GM19351 (cell line): ENCODE measurements around the gene ZP4.
A peak's percentile ranks its signal among the peaks of the same experiment; 100 is the strongest.
"Not testable (repeated sequence)": the region's sequence is repeated elsewhere in the genome, so short reads cannot be mapped to it uniquely, and the experiment has no call there.

Source experiments
- ATAC-seq: cut with Tn5 transposase; IDR thresholded peaks from one replicate; pipeline ENCODE4 v1.9.1; 2021; ENCODE audit warnings: mild to moderate bottlenecking, moderate library complexity; ENCODE audit not compliant: unreplicated experiment

ZP4 gene

DNA sequence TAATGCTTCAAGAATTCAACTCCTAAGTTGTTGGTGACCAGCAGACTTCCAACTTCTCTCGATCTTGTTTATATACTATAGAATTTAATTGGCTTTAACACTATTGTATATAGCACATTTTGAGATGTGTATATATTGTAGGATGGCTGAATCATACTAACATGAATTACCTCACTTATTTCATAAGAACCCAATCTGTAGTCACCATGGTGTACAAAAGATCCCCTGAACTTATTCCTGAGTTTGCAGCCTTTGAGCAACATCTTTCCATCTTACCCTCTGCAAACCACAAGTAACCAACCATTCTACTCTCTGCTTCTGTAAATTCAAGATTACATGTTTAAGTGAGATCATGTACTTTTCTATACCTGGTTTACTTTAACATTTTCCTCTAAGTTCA is 12.3 kb downstream of the ZP4 start:
- ATAC-seq: no peak

DNA sequence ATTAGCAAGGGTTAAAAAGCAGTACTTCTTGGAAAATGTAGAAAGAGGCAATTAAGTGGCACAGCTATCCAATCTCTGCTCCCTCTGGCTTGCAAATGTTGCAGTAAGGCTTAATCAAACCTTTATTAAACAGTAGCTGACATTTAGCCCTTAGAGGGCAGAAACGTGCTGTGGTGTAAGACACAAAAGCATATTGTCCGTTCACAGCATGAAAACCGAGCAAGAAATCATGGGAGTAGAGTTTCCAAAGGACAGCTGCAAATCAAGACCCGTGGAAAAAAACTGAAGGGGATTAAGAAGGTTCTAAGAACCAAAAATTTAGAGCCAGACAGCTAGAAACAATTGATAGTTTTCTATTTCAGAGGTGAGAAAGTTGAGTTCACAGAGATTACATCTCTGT is 13.1 kb downstream of the ZP4 start:
- no peak for ATAC-seq

DNA sequence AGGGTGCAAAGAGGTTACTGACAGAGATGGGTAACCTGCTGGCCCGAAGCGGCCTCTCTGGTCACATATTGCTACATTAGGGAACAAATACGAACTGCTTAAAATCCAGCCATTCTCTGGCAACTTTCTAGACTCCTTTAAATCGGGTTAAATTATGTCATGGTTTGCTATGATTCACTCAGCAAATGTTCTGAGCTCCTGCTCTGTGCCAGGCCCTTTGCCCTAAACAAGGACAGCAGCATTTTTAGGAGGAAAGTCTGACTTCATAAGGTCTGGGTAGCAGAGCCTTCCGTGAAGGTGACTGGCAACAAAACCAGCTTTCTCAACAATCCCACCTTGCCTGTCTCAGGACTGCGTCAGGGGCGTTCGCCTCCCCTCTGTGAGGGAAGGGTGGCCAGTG is 15.4 kb downstream of the ZP4 start:
- ATAC-seq: no peak

DNA sequence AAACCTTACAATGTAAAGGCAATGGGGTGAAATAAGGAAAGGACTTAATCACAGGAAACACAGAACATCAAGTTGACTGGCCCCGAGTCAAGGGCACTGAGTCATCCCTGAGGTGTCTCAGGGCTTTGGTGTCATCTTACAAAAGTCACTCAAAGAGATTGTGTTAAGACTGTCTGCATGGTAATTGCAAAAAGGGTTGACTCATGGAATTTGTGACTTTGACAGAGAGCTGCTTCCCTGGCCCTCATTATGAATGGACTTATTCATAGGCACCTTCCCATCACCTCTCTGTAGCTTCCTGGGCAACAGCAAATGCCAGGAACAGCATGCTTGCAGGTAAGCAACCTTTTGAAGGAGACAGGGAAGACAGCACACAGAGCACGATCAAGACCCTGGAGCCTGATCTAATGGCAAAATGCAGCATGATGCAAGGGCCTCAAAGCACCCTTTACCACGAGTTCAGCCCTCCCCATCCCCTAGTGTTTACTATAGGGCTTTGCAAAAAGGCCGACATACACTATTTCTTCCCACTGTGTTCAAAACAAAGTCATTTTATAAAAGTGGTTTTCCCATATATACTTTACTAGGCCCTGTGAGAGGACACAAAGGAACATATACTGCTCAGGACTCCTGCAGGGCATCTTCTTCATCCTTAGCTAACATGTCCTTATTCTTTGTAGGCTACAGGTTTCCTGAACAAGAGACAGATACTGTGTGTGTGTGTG is 17.1 kb downstream of the ZP4 start:
- no peak for ATAC-seq

DNA sequence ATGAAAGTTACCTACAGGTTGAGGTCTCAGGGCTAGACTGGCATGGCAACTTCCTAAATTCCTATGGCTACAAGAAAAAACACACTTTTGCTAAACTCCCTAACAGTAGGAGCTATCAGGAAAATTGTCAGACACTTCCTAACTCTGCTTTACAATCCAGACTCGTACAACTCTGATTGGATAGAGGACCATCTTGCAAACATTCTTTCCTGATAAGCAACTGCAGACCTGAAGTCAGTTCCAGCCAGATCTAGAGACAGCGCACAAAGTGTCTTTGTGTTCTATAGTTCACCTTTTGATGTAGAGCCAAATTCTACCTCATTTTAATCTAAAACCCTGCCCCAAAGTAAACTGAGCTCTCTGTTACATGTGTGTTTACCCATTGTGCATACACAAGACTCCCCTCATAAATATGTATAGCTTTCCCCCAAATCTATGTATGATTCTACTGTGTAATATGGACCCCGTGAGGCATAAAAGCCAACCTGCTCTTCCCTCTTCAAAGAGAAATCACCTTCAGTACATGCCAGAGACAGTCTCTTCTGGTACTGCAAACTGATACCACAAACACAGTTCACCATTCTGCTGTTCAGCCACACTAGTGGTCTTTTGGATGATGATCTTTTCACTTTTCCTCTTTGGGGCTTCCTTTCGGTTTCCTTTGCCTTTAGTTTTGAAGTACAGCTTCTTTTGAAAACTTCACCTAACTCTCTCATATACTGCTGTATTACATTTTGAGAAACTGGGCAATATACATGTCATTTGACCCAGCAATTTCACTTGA is 21.7 kb downstream of the ZP4 start:
- ATAC-seq: no peak

DNA sequence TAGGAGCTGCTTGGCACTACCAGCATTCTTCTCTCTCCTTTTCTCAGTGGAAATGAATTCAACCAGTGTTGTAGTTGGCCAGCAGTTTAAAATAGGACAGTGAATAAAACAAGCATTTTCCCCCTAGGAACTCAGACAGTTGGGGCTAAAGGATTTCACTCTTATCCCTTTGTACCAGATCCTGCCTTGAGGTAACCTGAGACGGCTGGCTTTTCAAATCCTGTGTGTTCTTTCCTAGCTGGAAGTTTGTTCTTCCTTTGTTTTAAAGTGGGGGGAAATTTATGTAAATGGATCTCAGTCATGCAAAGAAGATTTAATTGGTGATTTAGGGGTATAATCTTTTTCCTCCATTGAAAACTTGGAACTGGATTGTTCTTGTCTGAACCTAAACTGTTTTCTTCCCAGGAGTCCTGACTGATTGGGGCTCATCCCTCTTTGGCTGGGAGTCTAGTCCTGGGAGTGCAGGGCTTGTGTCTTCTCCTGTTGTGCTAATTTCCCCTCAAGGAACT is 23.3 kb downstream of the ZP4 start:
- ATAC-seq: no peak

DNA sequence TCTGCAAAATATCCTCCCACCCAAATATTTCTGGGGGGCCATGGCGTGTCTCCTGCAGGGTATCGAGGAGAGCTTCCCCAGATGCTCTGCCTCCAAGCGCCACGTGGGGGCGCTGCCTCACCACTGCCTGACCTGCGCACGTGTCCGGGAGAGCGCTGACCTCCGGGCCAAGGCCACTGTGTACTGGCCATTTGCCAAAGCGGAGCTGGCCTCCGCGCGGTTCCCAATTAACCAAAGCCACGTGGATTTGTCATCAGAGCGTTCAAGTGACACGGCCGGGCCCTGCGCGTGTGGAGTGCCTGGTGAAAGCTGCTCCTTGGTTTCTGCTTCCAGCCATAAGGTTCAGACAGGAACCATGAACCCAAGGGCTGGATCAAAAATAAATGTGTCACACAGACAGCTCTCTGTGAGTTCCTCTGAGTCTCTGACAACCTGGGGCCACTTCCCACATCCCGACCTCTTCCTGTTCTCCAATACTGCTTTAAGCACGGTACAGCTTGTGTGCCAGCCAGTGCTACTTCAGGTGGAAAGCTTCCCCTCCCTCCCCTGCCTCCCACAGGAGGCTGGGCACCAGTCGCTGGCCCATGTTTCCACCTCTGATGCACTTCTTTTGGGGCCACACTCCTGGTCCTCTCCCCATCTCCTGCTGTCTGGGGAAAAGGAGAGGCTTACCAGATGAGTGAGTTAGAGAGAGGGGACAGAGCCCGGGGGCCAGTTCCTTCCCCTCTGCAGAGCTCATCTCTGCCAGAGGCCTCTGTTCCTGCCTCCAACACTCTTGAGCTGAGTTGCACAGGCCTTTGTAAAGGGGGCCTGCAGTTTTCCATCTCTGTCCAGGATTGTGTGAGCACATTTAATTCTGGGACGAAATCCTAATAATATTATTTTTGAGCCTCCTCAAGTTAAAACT is 26.1 kb downstream of the ZP4 start:
- ATAC-seq: peak; percentile 70

DNA sequence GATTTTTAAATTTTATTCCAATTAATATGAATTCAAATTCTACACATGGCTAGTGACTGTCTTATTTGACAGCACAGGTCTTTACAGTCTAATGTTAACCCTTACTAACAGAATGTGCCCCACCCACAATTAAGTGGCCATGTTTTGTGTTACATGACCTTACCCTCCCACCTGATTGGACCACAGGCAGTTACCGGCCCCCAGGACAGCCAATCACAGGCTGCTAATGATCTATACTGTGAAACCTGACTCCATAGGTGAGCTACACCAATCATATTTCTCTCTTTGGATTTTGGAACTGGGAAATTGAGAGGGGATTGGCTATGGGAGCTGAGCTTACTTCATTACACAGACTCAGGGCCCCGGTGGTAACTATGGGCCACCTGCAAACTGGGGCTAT is 27.5 kb downstream of the ZP4 start:
- ATAC-seq: no peak

DNA sequence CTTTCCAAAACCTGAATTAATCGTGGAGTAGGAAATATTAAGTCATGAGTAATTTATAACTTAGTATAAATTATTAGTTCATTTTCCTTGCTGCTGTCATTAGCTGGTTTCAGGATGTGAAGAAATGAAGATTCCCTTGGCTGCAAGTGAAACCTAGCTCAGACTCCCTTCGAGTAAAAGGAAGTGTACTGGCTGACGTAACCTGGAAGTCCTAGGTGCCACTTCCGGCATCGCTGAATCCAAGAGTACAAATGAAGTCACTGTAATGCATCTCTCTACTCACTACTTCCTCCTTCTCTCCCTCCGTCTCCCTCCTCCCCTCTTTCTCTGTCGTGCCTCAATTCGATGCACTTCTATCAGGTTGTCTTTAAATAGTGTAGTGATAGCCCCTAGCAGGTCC is 28.8 kb downstream of the ZP4 start:
- ATAC-seq: no peak

DNA sequence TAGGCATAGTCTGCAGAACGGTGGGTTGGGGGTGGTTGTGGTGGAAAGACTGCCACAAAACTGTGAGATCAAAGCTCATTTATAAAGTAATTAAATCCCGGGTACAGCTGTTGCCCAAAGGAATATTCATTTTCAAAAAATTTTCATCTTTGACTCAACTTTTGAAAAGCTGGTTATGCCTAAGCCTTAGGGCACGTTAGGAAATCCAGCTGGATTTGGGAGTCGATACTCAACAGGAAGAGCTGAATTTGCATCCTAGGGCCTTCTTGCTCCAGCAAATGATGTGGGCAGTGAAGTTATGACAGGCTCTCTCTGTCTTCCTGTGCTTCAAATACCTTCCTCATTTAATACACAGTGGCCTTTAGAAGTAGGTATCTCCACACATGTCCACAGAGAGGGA is 31.7 kb downstream of the ZP4 start:
- ATAC-seq: no peak

DNA sequence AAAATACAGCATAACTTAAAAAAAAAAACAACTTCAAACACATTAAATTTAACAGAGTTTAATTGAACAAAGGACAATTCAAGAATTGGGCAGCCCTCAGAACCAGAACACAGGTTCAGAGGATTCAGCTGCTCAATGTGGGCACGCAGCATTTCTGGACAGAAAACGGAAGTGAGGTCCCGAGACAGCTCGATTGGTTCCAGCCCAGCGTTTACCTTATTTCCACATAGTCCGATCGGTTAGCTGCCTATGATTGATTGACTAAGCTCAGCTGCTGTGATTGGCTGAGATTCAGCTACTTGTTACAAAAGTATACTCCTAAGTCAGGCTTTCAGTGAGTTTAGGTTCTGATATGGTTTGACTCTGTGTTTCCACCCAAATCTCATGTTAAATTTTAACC is 33.3 kb downstream of the ZP4 start:
- no peak for ATAC-seq

DNA sequence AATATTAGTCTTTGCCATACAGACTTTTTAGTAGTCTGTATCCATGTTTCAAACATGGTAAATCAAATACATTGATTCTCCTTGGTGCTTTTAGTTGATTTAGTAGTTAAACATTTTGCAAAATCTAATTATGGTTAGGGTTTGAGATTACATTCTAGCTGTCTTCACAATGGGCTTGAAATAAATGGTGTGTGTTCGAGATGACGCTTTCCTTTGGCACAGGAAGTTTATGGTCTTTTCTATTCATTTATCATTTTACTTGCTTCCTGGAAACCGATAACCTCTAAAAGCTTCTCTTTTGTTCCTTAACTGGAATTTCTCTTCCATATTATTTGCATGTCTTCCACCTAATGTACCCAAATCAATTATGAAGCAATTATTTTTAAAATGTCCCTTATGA is 38.4 kb downstream of the ZP4 start:
- ATAC-seq: no peak

DNA sequence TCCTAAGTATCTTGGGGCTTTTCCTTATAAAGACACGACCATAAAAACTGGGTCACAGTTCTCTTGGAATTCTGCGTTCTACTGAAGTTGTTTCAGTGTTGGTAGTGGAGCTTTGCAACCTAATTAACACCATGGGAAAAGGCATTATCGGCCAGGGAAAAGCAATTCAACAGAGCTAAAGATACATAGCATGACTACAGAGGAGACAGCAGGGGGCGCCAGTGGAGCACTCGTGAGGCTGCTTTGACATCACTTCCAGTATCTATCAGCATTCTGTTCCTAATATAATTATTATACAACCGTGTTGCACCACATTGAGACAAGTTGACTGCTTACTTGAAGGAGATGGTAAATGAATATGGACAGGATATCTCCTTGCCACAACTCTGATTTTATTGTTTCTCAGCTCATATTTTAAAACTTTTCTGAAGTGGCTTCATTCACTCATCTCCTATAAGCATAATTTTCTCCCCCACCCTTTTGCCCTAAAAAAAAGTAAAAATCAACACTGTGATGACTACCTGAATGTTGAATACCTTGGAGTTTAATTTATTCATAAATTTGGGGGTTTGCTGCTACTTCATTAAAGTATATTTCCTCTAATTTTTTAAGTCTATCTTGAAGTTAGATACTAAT is 39.4 kb downstream of the ZP4 start:
- peak; percentile 64 for ATAC-seq

DNA sequence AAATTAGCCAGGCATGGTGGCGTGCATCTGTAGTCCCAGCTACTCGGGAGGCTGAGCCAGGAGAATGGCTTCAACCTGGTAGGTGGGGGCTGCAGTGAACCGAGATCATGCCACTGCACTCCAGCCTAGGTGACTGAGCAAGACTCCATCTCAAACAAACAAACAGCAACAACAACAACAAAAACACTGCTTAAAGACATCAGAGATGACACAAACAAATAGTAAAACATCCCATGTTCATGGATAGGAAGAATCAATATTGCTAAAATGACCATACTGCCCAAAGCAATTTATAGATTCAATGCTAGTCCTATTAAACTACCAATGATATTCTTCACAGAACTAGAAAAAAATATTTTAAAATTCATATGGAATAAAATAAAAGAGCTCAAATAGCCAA is 47.2 kb downstream of the ZP4 start:
- ATAC-seq: not testable (repeated sequence)

DNA sequence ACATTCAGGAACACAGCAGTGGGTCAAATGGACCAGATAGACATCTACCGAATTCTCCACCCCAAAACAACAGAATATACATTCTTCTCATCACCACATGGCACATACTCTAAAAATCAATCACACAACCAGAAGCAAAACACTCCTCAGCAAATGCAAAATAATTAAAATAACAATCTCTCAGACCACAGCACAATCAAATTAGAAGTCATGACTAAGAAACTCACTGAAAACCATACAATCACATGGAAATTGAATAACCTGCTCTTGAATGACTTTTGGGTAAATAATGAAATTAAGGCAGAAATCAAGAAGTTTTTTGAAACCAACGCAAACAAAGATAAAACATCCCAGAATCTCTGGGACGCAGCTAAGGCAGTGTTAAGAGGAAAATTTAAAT is 49.2 kb downstream of the ZP4 start:
- no peak for ATAC-seq

DNA sequence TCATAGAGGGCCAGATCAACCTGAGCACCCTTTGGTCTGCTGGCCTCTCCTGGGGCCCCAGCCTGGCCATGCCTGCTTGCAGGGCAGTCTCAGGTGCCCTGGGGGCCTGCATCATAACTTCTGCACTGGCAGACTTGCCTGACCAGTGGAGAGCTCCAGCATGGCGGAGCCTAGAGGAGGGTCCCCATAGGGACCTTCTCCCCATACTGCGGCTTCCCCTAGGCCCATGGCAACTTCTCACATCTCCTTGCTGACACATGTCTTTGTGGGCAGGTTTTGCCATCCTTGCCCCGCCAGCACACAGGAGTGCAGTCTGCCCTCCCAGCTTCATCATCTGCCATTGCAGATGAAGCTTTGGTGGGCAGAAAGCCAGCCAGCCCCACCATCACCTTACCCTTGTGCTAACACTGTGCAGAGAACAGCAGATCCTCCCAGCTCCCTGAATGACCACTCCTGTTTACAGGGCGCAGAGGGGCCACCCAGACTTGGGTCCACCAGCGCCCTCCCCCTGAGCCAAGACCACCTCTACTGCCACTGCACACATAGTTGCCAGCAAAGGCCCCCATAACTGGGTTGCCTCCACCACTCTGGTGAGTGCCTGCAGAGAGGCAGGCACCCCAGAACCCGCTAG is 51.7 kb downstream of the ZP4 start:
- ATAC-seq: no peak

DNA sequence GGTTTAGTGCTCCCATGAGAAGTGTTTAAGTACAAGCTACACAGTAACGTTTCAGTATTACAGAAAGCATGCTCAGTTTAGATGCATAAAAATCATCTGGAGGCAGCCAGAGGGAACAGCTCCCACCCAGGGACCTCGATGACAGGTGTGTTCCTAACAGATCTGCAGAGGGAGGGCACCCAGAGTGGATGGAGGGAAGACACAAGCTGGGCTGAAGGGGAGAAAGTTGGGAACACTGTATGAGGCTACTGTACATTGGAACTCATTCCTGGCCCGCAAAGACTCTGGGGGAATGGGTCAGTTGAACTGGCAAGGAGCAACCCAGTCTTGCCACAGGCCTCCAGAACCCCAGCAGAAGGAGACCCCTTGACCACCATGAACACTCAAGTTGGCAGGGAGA is 52.4 kb downstream of the ZP4 start:
- ATAC-seq: no peak

DNA sequence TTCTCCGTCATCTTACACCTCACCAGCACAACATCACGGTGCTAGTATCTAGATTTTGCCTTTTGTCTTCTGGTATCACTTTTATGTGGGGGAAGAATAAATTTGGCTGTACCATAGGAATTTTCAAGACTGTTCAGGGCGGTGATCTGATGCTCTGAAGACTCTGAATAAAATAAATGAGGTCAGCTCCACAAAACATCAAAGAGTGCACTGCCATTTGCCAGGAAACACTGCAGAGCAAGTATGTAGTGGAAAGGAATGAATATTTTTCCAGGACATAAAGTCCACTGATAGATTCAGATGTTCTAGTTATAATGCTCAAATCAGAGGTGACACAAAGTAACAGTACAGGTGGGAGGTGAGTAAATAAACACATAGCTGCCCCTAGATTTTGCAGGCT is 56.3 kb downstream of the ZP4 start:
- no peak for ATAC-seq

DNA sequence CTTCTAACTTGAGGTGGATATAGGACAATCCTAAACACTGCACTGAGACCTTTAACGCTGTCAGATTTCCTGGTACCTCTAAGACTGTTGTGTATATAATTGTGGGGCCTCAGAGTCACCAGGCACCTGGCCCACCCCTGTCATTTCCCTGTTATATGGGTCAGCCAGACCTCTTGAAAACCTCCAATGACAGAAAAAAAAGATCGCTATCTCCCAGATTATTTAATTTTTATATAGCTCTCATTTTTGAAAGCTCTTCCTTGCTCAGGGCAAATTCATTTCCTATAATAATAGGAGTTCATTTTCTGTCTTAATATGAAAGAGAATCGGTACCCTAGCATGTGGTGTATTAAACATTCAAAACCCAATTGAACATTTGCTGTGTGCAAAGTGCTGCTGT is 56.7 kb downstream of the ZP4 start:
- ATAC-seq: no peak

DNA sequence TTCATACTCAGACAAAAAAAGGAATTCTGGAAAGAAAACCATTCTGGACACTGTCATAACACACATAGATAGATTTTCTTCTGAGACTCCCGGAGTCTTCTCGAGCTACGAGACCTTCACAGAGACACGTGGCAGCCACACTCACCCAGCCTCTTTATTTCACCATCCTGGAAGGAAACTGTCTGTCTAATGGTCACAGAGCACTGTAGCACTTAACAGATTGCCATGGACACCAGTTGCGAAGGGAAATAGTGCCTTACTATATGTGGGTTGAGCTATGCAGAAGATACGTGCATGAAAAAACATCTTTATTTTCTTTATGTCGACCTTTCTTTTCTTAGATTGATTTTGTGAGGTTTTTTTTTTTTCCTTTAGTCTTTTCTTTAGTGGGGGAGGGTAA is 57.9 kb downstream of the ZP4 start:
- ATAC-seq: no peak
